B cell (primary cell): ENCODE results near the gene SYTL2. TPM values are rescaled to one million over a fixed set of nuclear protein-coding genes. Genes with fewer than 3 reads are reported as not detected.

Experiments
- ATAC-seq: fragments of 200-7000 bp; cut with Tn5 transposase; one replicate; pipeline ENCODE4 v1.10.0; 2021; ENCODE audit warnings: low read depth, mild to moderate bottlenecking, moderate number of reproducible peaks, moderate library complexity
- CTCF ChIA-PET: fragments of 350-600 bp; sonication (Branson Sonifier 250); formaldehyde crosslinking; loops from one replicate; lab custom pipeline; 2021; ENCODE audit warnings: antibody characterized with exemption, inconsistent platforms; lab: Charles Lee
- POLR2A ChIA-PET: fragments of 350-600 bp; sonication (Branson Sonifier 250); formaldehyde crosslinking; loops from one replicate; lab custom pipeline; 2021; ENCODE audit warnings: antibody characterized with exemption; lab: Charles Lee
- DNase-seq: peaks from one replicate; pipeline ENCODE4 v3.0.0; 2013
- H2AFZ ChIP-seq: 2 replicates; pipeline ENCODE4 v1.6.1; 2012; ENCODE audit warnings: mild to moderate bottlenecking, low read depth, low read length; ENCODE audit not compliant: insufficient read depth, poor library complexity, severe bottlenecking
- H3K27ac ChIP-seq, 2 donors: 1 replicate in 1 of 2; 2 replicates in 1 of 2; pipeline ENCODE4 v1.5.1; 2012 to 2013; ENCODE audit warnings: low read length in 2 of 2, mild to moderate bottlenecking in 2 of 2, moderate library complexity in 1 of 2
- H3K27me3 ChIP-seq, 4 experiments: fragments of 200-600 bp in 1 of 4; sonication (generic) in 1 of 4; replicated peaks in 1 of 4; 1 replicate in 2 of 4; 2 replicates in 2 of 4; pipeline versions ENCODE4 v1.6.1 to v1.7.0; 2013 to 2016; ENCODE audit warnings: low read length in 3 of 4, mild to moderate bottlenecking in 2 of 4, mixed read lengths in 1 of 4, moderate library complexity in 1 of 4; ENCODE audit not compliant: insufficient read depth in 4 of 4, control insufficient read depth in 3 of 4; ENCODE audit errors: control extremely low read depth in 1 of 4
- H3K36me3 ChIP-seq, 2 experiments: replicated peaks in 1 of 2; 1 replicate in 1 of 2; 2 replicates in 1 of 2; pipeline versions ENCODE4 v1.6.1 to v1.7.1; 2013; ENCODE audit warnings: low read length in 1 of 2; ENCODE audit not compliant: insufficient read depth in 2 of 2, control insufficient read depth in 1 of 2; ENCODE audit errors: control extremely low read depth in 1 of 2, extremely low read depth in 1 of 2
- H3K4me1 ChIP-seq, 2 donors: fragments of 200-600 bp in 1 of 2; sonication (generic) in 1 of 2; 1 replicate in 1 of 2; 2 replicates in 1 of 2; pipeline versions ENCODE4 v1.5.1 to v1.6.1; 2013 to 2017; ENCODE audit warnings: low read length in 2 of 2; ENCODE audit not compliant: control insufficient read depth in 2 of 2, insufficient read depth in 2 of 2
- H3K4me2 ChIP-seq: replicated peaks from 2 replicates; pipeline ENCODE3; 2012; ENCODE audit warnings: mild to moderate bottlenecking, low read depth, low read length; ENCODE audit not compliant: poor library complexity, severe bottlenecking
- H3K4me3 ChIP-seq, 5 experiments: fragments of 200-600 bp in 1 of 5; sonication (generic) in 1 of 5; 1 replicate in 3 of 5; 2 replicates in 2 of 5; pipeline versions ENCODE4 v1.5.1 to v1.7.0; 2011 to 2016; ENCODE audit warnings: low read length in 4 of 5, mild to moderate bottlenecking in 4 of 5, low read depth in 2 of 5, control low read depth in 1 of 5, moderate library complexity in 1 of 5; ENCODE audit not compliant: insufficient read depth in 1 of 5; ENCODE audit errors: control extremely low read depth in 1 of 5, extremely low read depth in 1 of 5
- H3K79me2 ChIP-seq: fragments of 200-600 bp; sonication (generic); one replicate; pipeline ENCODE4 v1.6.0; 2016; ENCODE audit warnings: low read length; ENCODE audit not compliant: control insufficient read depth, insufficient read depth
- H3K9ac ChIP-seq: fragments of 200-600 bp; sonication (generic); 2 replicates; pipeline ENCODE4 v1.6.1; 2017; ENCODE audit warnings: mild to moderate bottlenecking, low read length, moderate library complexity
- H3K9me3 ChIP-seq, 3 donors: one replicate each; pipeline versions ENCODE4 v1.6.1 to v1.7.1; 2013; ENCODE audit warnings: low read length in 2 of 3; ENCODE audit not compliant: control insufficient read depth in 2 of 3, insufficient read depth in 1 of 3; ENCODE audit errors: control extremely low read depth in 1 of 3
- H4K20me1 ChIP-seq: 2 replicates; pipeline ENCODE4 v1.6.0; 2012; ENCODE audit warnings: mild to moderate bottlenecking, low read length; ENCODE audit not compliant: insufficient read depth, control insufficient read depth, poor library complexity, severe bottlenecking
- H3K27ac Mint-ChIP-seq: one replicate; pipeline ENCODE4 v1.8.0; 2021; ENCODE audit warnings: mixed read lengths
- H3K27me3 Mint-ChIP-seq: one replicate; pipeline ENCODE4 v1.8.0; 2021; ENCODE audit warnings: mixed read lengths
- H3K4me1 Mint-ChIP-seq: one replicate; pipeline ENCODE4 v1.8.0; 2021; ENCODE audit warnings: mixed read lengths
- H3K4me3 Mint-ChIP-seq: one replicate; pipeline ENCODE4 v1.8.0; 2021; ENCODE audit warnings: mixed read lengths
- H3K9me3 Mint-ChIP-seq: one replicate; pipeline ENCODE4 v1.8.0; 2022; ENCODE audit warnings: mixed read lengths; ENCODE audit not compliant: insufficient read depth
- EZH2 ChIP-seq: IDR thresholded peaks from 2 replicates; pipeline ENCODE4 v1.6.1; 2012; ENCODE audit warnings: borderline replicate concordance, low read depth, mild to moderate bottlenecking, moderate library complexity, low read length; ENCODE audit not compliant: insufficient read depth, poor library complexity, severe bottlenecking
- WGBS: methylation state at CpG from one replicate; pipeline ENCODE4 v1.1.5; 2013; ENCODE audit warnings: missing lambda C conversion rate; ENCODE audit not compliant: insufficient coverage; 5-methylcytosine and 5-hydroxymethylcytosine counted together
- intact Hi-C: fragments of 100-400 bp; cut with micrococcal nuclease; formaldehyde crosslinking; loops from one replicate; pipeline ENCODE4 v1.10.0; 2022
- polyA plus RNA-seq: library from polyadenylated mRNA; depleted of rRNA; stranded (reverse); fragments of >200 nt; gene quantifications from 2 replicates; pipeline ENCODE4 v1.2.3, GENCODE V29; 2012
- total RNA-seq, 2 donors: library from RNA; stranded (reverse); fragments of 120-200 nt in 1 of 2; gene quantifications; 1 replicate in 1 of 2; 2 replicates in 1 of 2; pipeline versions ENCODE4 v1.2.3 to v1.2.4, GENCODE V29; 2013 to 2022
- TF ChIP-seq, protein P1 (sequence below): fragments of 200-600 bp; IDR thresholded peaks from one replicate; pipeline ENCODE4 v1.8.0; 2022; ENCODE audit warnings: antibody characterized with exemption, mild to moderate bottlenecking

SYTL2 gene
- total and polyA plus RNA-seq, 2 donors (not counting 1 experiment from before 2014, with no cell fraction given) = 0.86 to 2.9 TPM

DNA sequence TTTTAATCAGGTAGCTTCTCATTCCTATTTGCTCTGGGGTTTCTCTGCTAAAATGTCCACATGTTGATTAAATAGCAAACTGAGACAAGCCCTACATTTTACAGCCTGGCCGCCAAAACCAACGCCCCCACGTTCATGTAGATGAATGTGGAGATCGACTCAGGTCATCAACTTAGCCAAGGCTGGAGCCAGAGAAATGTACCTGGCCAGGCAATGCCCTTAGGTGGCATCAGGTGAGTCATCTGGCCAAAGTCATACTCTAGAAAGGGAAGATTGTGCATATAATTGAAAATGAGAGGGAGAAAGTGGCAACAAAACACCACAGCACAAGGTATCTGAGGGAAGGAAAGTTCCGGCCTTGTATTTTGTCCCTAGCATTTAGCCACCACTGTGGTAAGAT, 87.9 kb downstream of the SYTL2 start:
- POLR2A ChIA-PET = no interaction called here
- Histone ChIP-seq H3K27me3 (peaks cover 0 to 4% (median 0%) of the 10 kb centered on the region in 4 experiments), H3K4me2 (no peak overlapping the region), H3K4me3 (no peak overlapping the region), H3K79me2 (no peaks in the 10 kb centered on the region), H4K20me1 (no peaks in the 10 kb centered on the region), H3K27ac (no peak overlapping the region), H2AFZ (no peak overlapping the region), H3K4me1 (no peaks in the 10 kb centered on the region), H3K9ac (no peak overlapping the region), H3K9me3 (no peaks in the 10 kb centered on the region), H3K36me3 (no peaks in the 10 kb centered on the region)
- CTCF ChIA-PET = no interaction called here
- peaks cover 3% of the 10 kb centered on the region for H3K27me3 Mint-ChIP-seq
- TF ChIP-seq, protein P1, sequence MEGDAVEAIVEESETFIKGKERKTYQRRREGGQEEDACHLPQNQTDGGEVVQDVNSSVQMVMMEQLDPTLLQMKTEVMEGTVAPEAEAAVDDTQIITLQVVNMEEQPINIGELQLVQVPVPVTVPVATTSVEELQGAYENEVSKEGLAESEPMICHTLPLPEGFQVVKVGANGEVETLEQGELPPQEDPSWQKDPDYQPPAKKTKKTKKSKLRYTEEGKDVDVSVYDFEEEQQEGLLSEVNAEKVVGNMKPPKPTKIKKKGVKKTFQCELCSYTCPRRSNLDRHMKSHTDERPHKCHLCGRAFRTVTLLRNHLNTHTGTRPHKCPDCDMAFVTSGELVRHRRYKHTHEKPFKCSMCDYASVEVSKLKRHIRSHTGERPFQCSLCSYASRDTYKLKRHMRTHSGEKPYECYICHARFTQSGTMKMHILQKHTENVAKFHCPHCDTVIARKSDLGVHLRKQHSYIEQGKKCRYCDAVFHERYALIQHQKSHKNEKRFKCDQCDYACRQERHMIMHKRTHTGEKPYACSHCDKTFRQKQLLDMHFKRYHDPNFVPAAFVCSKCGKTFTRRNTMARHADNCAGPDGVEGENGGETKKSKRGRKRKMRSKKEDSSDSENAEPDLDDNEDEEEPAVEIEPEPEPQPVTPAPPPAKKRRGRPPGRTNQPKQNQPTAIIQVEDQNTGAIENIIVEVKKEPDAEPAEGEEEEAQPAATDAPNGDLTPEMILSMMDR = no peak
- no peak overlapping the region for H3K4me3 Mint-ChIP-seq
- H3K4me1 Mint-ChIP-seq = no peaks in the 10 kb centered on the region
- ATAC-seq = no peak
- intact Hi-C loops = no loop called here
- WGBS = 96% methylated on average over 4 of the region's 5 CpGs
- no peak overlapping the region for H3K27ac Mint-ChIP-seq
- H3K9me3 Mint-ChIP-seq = no peaks in the 10 kb centered on the region
- DNase-seq = no peak

DNA sequence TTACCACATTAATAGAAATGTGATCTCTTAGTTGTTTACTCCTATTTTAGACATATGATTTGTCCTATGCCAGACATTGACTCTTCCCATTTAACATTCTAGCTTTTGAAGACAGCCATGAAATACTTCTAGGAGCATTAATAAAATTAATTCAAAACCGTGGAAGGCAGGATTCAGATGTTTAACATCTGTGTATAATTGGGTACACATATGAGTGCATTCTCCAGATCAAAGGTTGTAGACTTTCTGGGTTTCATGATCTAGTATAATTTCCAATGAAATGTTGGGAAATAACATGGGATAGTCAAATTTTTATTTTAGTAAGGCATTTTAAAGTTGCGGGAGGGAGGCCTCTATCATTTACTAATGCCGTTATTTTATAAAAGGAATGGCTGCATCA, 89.8 kb downstream of the SYTL2 start:
- H3K4me1 ChIP-seq = no peaks in the 10 kb centered on the region
- H2AFZ ChIP-seq = no peak overlapping the region
- Mint-ChIP-seq H3K4me3 (no peak overlapping the region), H3K27me3 (peaks cover 3% of the 10 kb centered on the region), H3K4me1 (no peaks in the 10 kb centered on the region), H3K27ac (no peak overlapping the region), H3K9me3 (no peaks in the 10 kb centered on the region)
- H3K36me3 ChIP-seq = no peaks in the 10 kb centered on the region
- no peak for TF ChIP-seq EZH2
- TF ChIP-seq, protein P1 = no peak
- CTCF ChIA-PET = no interaction called here
- POLR2A ChIA-PET = no interaction called here
- DNase-seq (no peak), ATAC-seq (no peak)
- H3K4me3 ChIP-seq = no peak overlapping the region
- H3K27ac ChIP-seq = no peak overlapping the region
- no peaks in the 10 kb centered on the region for H3K79me2 ChIP-seq
- no peaks in the 10 kb centered on the region for H3K9me3 ChIP-seq
- intact Hi-C loops = no loop called here
- WGBS = 100% methylated on average over 1 of the region's 3 CpGs
- no peak overlapping the region for H3K9ac ChIP-seq
- H3K27me3 ChIP-seq = no peaks in the 10 kb centered on the region
- no peak overlapping the region for H3K4me2 ChIP-seq
- no peaks in the 10 kb centered on the region for H4K20me1 ChIP-seq
